Superior temporal gyrus (tissue), 1 donor: ENCODE measurements around the gene DHX40.
"Not testable (repeated sequence)": the region's sequence is repeated elsewhere in the genome, so short reads cannot be mapped to it uniquely, and the experiment has no call there.

Experiments
- DNase-seq: peaks from one replicate; pipeline ENCODE4 v3.0.0-alpha.2; 2016; ENCODE audit errors: extremely low spot score

Gene DHX40, protein sequence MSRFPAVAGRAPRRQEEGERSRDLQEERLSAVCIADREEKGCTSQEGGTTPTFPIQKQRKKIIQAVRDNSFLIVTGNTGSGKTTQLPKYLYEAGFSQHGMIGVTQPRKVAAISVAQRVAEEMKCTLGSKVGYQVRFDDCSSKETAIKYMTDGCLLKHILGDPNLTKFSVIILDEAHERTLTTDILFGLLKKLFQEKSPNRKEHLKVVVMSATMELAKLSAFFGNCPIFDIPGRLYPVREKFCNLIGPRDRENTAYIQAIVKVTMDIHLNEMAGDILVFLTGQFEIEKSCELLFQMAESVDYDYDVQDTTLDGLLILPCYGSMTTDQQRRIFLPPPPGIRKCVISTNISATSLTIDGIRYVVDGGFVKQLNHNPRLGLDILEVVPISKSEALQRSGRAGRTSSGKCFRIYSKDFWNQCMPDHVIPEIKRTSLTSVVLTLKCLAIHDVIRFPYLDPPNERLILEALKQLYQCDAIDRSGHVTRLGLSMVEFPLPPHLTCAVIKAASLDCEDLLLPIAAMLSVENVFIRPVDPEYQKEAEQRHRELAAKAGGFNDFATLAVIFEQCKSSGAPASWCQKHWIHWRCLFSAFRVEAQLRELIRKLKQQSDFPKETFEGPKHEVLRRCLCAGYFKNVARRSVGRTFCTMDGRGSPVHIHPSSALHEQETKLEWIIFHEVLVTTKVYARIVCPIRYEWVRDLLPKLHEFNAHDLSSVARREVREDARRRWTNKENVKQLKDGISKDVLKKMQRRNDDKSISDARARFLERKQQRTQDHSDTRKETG

DNA sequence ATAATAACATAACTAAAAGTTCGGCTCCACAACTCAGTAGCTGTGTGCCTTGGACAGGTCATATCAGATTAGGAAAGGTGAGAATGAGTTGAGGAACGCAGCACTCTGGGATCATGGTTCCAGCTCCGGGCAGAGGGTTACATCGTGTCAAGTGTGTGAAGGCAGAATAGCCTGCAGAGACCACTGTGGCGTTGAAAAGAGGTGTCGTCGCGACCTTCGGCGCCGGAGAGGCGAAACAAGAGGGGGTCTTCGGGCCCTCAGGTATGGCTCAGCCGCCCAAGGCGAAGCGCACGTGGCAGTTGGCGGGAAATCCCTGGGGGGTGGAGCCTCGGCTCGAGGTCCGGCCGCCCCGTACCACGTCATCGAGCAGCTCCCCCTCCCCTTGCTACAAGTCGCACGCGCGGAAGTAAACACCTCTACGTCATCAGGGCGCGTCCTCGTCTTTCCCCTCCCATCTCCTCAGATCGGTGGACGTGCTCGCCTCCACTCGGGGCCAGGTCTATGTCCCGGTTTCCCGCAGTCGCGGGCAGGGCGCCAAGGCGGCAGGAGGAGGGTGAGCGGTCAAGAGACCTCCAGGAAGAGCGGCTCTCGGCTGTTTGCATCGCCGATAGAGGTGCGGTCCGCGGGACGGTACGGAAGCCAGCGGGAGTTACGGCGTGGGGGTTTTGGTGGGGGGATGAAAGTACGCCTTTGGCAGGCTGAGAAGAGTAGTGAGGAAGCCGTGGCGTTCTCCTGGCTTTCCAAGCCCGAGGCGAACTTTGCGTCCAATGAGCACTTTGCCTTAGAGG lies at the start of gene DHX40:
Gene DHX40 (plus strand): TSS at position 440 of the 788 bp plus-strand sequence. CDS start 62 bp downstream, at position 502.
- peak; percentile 93 for DNase-seq

DNA sequence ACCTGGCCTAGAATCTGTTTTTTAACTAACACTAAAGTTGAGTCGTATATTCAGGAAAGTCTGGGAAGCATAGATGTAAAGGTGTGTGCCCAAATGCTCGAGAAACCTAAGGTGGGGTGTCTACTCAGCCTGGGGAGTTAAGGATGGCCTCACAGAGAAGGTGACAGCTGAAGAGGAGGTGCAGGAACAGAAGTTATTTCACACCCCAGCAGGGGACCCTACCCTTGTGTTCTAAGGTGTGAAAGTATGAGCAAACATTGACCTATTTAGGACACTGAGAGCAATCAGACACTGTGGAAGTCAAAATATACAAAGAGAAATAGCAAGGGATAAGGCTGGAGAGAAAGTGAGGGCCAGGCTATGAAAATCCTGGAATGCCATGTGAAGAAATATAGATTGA lies 49.0 kb upstream of the DHX40 start:
- DNase-seq: no peak

DNA sequence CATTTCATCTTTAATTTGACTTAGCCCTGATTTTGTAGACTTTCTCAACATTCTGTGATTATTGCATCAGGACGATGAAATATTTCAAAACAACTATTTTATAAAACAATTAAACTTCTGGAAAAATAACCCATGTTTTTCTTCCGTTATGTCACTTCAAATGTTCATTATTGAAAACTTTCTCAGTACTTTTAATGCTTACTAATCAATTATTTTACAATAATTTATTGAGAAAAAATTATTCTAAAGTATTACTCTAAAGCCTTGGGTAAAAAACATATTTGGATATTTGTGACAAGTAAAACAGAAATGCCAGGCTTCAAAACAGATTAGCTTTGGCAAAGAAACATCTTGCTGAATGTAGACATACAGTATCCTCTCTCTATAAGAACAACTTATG lies 46.3 kb upstream of the DHX40 start:
- DNase-seq: no peak

DNA sequence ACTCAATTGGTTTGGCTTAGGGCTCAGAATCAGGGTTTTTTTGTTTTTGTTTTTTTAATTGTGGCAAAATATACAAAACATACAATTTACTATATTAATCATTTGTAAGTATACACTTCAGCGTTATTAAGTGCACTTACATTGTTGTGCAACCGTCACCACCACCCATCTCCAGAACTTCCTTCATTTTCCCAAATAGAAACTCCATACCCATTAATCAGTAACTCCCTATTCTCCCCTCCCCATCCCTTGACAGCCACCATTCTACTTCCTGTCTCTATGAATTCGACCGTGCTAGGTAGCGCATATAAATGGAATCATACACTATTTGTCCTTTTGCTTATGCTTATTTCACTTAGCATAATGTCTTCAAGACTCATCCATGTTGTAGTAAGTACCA lies 45.2 kb upstream of the DHX40 start:
- DNase-seq: no peak

DNA sequence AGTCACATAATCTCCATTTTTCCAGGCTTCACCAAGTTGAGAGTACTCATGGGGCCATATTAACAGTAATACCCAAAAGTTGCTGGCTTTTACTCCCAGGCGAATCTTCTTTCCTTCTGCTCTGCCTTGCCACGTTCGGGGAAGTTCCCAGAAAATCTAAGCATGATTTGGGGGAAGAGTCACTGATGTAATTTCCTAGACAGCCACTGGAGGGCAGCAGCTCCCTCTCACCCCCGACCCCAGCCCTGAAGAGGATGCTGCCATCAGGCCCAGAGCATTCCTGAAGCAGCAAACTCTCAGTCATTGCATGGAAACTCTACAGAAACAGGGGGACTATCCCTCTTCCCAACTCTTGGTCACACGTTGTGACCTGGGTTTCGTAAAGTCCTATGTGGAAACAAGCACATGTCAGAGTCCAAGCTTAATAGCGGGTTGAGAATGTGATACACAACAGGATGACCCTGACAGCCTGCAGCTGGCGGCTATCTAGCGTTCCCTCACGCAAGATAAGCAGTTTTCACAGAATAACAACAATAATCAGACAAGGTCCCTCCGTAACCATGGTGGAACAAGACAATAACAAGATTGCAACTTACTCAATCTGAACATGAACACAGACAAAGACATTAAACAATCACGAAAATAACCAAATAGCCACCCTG lies 43.8 kb upstream of the DHX40 start:
- peak; percentile 67 for DNase-seq

DNA sequence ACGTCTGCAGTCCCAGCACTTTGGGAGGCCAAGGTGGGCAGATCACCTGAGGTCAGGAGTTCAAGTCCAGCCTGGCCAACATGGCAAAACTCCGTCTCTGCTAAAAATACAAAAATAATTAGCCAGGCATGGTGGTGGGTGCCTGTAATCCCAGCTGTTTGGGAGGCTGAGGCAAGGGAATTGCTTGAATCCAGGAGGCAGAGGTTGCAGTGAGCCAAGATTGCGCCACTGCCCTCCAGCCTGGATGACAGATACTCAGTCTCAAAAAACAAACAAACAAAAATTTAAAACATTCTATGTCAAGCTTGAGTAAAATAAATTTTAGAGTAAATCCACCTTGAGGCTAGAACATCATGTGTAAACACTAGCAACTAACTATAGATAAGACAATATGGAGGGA lies 40.5 kb upstream of the DHX40 start:
- not testable (repeated sequence) for DNase-seq

DNA sequence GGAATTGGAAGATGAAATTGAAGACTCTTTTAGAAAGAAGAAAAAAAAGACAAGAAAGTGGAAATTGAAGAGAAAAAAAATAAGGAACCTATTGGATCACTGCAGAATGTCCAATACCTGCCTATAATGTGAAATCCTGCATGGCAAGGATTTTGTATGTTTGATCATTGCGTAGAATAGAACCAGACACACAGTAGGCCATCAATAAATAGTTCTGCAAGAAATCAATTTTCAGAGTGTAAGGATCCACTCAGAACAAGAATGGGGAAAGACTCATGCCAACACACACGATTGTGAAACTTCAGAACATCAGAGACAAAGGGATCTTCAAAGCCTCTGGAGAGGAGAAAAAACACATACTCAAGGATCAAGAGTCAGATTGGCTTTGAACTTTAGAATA lies 39.7 kb upstream of the DHX40 start:
- no peak for DNase-seq

DNA sequence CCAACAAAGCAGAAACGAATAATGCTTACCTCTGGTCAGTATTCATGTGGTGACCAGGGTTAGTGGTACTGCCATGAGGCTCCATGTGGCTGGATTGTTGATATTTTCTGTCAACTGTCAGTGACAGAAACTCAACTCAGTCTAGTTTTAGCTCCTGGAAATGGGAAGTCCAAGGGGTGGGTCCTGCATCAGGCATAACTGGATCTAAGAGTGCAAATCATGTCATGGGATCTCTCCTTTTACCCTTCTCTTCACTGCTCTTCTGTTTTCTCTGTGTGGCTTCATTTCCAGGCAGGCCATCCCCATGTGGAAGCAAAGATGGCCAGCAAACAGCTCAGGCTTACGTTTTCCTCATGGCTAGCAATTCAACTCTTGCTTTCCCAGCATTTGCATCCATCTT lies 39.0 kb upstream of the DHX40 start:
- no peak for DNase-seq

DNA sequence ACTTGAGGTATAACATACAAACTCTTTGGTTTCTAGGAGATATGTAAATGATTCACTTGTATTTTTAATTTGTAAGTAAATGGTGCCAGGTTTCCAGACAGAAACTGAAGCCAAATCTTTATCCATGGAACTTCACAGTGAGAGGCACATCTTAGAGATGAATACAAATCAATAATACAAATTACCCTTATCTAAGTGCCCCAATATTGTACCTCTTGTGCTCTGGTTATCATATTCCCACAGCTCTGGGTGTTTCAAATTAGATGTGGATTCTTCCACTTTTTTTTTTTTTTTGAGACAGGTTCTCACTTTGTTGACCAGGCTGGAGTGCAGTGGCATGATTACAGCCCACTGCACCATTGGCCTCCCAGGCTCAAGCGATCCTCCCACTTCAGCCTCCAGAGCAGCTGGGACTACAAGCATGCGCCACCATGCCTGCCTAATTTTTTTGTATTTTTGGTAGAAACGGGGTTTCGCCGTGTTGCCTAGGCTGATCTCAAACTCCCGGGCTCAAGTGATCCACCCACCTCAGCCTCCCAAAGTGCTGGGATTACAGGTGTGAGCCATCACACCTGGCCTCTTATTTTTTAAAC lies 38.0 kb upstream of the DHX40 start:
- no peak for DNase-seq

DNA sequence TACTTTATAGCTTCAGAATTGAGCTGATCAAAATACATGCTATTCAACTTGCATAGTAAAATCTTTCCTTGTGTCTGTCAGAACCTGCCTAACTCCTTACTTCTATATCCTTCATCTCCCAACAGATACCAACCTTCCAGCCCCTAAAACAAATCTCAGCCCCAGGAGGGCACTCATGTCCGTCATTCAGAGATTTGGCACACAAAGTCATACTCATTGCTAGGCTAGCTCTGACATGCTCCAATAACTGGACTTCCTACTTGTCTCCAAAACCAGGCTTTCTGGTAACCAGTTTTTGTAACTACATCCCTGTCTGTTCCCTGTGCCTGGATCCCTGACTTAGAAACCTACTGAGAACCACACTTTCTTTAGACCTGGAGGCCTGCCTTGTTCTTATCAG lies 37.5 kb upstream of the DHX40 start:
- no peak for DNase-seq

DNA sequence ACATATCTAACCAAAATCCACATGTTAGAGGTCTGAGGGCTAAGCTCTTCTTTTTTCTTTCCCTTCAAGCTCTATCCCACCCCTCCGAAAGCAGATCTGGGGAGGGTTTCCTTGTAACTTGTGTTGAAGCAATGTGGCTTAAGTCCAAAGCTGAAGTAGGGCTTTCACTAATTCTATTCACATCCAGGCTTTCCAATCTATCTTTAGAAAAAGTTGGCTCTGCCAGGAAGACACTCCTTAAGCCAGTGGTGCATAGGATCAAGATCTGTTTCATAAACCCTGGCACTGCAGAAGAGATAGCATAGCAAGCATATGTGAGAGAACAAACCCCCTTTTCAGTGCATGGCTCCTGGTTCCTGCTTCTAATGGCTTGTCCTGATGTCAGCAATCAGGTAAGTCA lies 34.9 kb upstream of the DHX40 start:
- DNase-seq: no peak

DNA sequence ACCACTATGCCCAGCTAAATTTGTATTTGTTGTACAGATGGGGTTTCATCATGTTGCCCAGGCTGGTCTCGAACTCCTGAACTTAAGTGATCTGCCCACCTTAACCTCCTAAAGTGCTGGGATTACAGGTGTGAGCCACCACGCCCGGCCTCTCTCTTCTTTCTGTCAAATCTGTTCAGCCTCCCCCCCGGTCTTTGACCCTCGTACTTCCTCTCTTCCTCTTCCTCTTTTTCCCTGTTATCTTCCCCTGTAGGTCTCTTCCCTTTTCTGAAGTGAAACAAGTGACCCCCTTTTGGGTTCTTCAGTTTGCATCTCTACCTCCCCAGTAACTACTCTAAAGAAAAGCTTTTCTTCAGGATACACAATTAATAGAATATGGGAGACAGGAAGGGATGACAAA lies 31.7 kb upstream of the DHX40 start:
- no peak for DNase-seq

DNA sequence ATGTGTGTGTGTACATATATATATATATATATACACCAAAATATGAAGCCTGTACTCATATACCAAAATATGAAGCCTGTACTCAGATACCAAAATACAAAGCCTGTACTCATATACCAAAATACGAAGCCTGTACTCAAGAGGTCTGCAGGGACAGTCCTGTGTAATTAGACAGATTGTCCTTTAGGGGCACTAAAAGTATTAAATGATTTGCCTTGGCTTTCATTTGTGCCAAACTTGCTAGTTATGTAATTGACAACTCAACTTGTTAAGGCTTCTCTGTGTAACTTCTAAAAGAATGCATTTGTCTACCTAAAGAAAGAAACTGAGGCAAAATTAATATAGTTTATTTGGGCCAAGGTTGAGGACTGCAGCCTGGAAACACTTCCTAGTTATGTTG lies 30.8 kb upstream of the DHX40 start:
- no peak for DNase-seq

DNA sequence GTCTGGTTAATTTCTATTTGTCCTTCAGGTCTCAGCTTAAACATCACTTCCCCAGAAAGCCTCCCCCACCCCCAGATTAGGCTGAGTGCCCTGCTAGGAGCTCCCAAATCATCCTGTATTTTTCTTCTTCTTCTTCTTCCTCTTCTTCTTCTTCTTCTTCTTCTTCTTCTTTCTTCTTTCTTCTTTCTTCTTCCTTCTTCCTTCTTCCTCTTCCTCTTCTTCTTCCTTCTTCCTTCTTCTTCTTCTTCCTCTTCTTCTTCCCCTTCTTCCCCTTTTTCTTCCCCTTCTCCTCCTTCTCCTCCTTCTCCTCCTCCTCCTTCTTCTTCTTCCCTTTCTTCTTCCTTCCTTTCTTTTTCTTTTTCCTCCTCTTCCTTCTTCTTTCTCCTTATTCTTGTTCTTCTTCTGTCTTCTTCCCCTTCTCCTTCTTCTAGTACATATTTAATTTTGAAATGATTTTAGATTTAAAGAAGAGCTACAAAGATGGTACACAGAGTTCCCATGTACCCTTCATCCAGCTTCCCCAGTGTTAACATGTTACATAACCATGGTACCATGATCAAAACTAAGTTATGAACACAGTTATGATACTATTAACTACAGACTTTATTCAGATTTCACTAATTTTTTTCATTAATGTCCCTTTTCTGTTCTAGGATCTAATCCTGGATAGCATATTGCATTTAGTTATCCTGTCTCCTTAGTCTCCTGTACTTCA lies 27.1 kb upstream of the DHX40 start:
- no peak for DNase-seq

DNA sequence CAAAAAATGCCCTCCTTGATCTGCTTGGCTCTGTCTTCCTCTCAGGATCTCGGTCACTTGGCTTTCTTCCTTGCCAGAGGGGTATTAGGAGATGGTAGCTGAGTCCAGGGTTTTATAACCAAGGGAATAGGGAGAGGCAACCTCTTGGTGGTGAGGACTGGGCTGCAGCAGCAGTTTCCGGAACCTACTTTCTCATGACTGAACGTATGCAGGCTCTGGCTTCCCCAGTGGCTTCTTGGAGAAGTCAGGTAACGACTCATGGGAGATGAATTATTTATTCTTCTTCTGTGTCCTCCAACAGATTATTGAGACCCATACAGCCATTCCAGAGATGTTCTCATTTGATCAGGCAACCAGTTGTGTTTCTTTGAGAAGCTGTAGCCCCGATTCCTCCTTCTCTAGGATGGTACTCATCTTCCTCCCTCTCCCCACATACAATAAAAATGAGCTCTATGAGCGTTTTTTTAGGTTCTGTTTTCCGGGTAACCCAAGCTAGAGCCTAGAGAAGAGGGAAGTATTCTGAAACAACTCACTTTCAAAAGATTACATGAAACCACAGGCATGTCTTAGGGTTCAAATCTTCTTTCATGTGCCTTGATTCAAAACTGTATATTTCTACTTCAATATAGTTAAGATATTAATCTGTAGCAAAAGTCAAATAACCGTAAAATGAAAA lies 22.3 kb upstream of the DHX40 start:
- no peak for DNase-seq

DNA sequence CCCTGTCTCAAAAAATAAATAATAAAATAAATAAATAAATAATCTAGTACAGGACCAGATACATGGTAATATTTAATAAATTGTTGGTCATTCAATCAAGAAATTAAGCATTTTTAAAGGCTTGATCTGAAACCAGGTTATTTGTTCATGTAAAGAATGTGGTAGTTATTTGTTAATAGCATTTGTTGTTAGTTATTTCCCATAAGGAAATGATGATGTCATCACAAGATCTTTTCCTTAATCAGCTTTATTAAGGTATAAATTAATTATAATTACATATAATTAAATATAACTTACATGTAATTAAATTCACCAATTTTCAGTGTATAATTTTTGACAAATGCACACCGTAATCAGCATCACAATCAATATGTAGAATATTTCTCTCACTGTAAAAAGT lies 19.5 kb upstream of the DHX40 start:
- DNase-seq: no peak

DNA sequence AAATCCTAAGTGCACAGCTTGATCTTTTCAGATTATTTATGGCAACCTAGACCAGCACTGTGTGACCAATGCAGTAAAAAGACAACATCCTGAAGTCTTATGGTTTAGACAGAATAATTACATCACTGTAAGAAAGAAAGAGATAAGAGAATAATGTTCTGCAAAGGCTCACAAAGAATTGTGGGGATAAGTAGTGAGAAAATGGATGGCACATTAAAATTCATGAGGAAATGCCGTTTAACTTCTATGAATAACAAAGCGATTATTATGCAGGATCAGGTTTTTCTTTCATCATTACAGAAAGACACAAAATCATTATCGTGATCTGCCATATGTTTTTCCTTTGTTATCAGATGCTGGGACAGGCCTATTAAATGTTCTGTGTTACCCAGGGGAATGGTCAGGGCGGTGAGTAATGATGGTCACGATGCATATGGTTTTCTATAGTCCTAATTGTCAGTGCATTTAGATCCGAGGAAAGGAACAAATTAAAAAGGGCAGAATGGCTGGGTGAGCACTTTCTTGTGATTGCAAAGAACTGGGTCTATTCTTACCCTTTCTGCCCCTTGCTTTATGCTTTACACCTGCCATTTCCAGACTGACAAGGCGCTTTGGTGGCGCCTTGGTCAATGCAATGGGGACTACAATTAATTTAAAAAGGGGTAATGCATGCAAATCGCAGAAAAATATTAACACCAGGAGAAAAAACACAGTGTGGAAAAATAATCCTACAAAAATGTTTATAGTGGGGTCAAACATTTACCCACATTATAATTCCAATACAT lies 18.1 kb upstream of the DHX40 start:
- DNase-seq: no peak

DNA sequence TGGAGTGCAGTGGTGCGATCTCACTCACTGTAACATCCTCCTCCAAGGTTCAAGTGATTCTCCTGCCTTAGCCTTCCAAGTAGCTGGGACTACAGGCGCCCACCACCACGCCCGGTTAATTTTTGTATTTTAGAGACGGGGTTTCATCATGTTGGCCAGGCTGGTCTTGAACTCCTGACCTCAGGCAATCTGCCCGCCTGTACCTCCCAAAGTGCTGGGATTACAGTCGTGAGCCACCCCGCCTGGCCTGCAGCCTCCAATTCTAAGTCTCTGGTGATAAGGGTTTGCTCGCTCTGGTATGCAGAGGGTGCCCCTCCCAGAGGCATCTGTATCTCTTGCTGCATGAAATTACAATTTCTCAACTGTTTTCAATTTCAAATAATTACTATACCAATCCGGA lies 16.4 kb upstream of the DHX40 start:
- DNase-seq: not testable (repeated sequence)

DNA sequence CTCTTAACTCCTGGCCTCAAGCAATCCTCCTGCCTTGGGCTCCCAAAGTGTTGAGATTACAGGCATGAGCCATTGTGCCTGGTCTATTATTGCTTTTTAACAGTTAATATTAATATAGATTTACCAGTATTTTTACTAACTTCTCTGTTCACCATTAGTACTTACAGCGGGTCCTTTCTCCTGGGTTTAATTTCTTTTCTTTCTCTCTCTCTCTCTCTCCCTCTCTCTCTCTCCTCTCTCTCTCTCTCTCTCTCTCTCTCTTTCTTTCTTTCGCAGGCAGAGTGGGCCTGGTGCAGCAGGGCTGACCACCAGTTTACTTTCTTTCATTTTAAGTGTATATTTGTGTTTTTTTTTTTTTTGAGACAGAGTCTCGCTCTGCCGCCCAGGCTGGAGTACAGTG lies 14.7 kb upstream of the DHX40 start:
- no peak for DNase-seq
